ENCODE measurements around the gene PAK1.
"Not testable (repeated sequence)": the region's sequence is repeated elsewhere in the genome, so short reads cannot be mapped to it uniquely, and the experiment has no call there.

The PAK1 gene

DNA sequence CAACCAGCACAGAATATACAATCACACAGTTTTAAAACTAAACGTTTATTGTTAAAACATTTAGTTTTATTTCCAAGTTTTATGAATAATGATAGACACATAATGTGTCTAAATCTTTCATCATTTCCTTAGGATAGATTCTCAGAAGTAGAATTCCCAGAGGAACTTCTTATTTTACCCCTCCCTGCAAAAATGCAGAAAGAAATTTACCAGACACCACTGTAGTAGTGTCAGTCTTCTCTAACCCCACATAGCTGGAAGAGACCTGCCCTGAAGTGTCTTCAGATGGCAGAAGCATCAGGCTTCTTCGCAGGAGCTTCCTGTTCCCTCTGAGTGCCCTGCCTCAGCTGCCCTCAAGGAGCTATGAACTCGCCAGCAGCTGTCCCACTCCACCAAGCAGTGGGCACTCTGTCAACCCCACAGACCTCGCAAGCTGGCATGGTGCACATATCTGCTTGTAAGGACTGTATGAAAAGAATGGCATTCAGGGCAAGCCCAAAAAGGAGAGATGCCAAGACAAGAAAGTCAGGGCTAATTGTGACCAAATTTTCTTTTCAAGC lies 28.5 kb upstream of the PAK1 start:
- Mint-ChIP-seq H3K4me3 (no peak overlapping the region), H3K27ac (no peak overlapping the region), H3K27me3 (peaks cover 15 to 16% of the 10 kb centered on the region in 2 donors), H3K36me3 (no peaks in the 10 kb centered on the region), H3K9me3 (no peaks in the 10 kb centered on the region), H3K4me1 (peaks cover 10 to 22% of the 10 kb centered on the region in 2 donors)
- DNase-seq (no peak), ATAC-seq (replicated peaks) (no peak)

DNA sequence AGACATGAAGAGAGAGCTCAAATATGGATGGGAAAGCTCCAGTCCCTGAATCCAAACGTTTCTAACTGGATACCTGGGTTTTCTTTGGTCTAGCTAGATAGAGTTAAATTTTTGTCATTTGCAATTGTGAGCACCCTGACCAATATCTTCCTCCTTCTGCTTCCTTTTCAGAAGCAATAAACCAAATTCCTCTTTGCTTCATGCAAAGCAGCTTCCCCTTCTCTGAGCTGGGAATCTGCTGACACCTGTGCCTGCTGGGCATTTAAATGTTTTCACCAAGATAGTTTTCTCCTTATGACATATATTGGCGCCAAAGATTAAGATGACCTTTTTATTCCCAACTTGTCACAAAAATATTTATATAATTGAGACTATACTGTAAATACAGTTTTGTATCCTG lies 27.9 kb upstream of the PAK1 start:
- ATAC-seq (replicated peaks): no peak
- Mint-ChIP-seq H3K4me3 (no peak overlapping the region), H3K27me3 (peaks cover 15 to 16% of the 10 kb centered on the region in 2 donors), H3K4me1 (peaks cover 14 to 27% of the 10 kb centered on the region in 2 donors), H3K36me3 (no peaks in the 10 kb centered on the region), H3K9me3 (no peaks in the 10 kb centered on the region), H3K27ac (no peak overlapping the region)
- DNase-seq: no peak

DNA sequence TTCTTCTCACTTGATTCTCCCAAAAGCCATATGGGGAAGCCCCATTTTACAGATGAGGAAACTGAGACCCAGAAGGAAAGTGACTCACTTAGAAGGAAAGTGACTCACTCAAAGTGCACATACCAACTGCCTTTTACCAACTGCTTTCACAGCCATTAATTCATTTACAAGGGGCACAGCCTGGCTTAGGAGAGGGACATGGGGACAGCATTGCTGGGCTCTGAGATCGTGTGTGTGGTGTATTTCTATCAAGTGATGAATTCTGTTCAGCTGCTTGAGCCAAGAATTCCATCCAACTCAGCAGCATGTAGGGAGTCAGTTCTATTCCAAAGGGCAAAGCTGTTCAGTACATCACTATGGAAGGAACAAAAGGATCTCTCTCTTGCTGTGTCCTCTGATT lies 23.5 kb upstream of the PAK1 start:
- H3K4me1 Mint-ChIP-seq: peaks cover 12 to 22% of the 10 kb centered on the region in 2 donors
- no peak overlapping the region for H3K27ac Mint-ChIP-seq
- H3K27me3 Mint-ChIP-seq: peaks cover 14 to 15% of the 10 kb centered on the region in 2 donors
- no peaks in the 10 kb centered on the region for H3K36me3 Mint-ChIP-seq
- ATAC-seq (replicated peaks) (no peak), DNase-seq (no peak)
- peaks cover 0 to 2% of the 10 kb centered on the region in 2 donors for H3K9me3 Mint-ChIP-seq
- no peak overlapping the region for H3K4me3 Mint-ChIP-seq

DNA sequence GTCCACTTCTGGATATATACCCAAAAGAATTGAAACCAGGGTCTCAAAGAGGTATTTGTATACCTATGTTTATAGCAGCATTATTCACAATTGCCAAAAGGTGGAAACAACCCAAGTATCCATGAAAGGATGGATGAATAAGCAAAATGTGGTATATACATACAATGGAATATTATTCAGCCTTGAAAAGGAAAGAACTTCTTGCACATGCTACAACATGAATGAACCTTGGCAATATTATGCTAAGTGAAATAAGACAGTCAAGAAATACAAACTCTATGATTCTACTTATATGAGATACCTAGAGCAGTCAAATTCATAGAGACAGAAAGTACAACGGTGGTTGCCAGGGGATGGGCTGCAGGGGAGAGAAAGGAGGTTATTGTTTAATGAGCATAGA lies 21.6 kb upstream of the PAK1 start:
- no peak for ATAC-seq (replicated peaks)
- DNase-seq: no peak
- Mint-ChIP-seq H3K9me3 (peaks cover 0 to 2% of the 10 kb centered on the region in 2 donors), H3K4me3 (no peak overlapping the region), H3K4me1 (peaks cover 6 to 8% of the 10 kb centered on the region in 2 donors), H3K36me3 (no peaks in the 10 kb centered on the region), H3K27me3 (peaks cover 9 to 18% of the 10 kb centered on the region in 2 donors), H3K27ac (no peak overlapping the region)

DNA sequence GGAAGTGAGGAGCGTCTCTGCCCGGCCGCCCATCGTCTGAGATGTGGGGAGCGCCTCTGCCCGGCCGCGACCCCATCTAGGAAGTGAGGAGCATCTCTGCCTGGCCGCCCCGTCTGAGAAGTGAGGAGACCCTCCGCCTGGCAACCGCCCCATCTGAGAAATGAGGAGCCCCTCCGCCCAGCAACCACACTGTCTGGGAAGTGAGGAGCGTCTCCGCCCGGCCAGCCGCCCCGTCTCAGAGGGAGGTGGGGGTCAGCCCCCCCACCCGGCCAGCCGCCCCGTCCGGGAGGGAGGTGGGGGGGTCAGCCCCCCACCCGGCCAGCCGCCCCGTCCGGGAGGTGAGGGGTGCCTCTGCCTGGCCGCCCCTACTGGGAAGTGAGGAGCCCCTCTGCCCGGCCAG lies 16.1 kb upstream of the PAK1 start:
- not testable (repeated sequence) for H3K36me3 Mint-ChIP-seq; DNase-seq; H3K4me3 Mint-ChIP-seq; H3K4me1 Mint-ChIP-seq; H3K9me3 Mint-ChIP-seq; ATAC-seq (replicated peaks); H3K27ac Mint-ChIP-seq; H3K27me3 Mint-ChIP-seq

DNA sequence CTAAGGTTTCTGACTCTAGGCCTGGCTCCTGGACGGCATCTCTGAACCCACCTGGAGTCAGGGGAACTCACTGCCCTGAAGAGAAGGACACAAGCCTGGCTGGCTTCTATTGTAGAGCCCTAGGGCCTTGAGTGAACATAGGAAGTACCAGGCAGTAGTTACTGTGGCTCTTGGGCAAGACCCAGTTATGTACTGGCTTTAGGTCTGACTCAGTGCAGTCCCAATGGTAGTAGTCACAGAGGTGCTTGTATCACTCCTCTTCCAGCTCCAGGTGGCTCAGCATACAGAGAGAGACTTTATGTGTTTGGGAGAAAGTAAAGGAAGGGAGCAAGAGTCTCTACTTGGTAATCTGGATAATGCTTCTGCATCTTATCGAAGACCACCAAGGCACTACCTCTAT lies 13.9 kb upstream of the PAK1 start:
- peaks cover 6% of the 10 kb centered on the region in 2 donors for H3K27me3 Mint-ChIP-seq

DNA sequence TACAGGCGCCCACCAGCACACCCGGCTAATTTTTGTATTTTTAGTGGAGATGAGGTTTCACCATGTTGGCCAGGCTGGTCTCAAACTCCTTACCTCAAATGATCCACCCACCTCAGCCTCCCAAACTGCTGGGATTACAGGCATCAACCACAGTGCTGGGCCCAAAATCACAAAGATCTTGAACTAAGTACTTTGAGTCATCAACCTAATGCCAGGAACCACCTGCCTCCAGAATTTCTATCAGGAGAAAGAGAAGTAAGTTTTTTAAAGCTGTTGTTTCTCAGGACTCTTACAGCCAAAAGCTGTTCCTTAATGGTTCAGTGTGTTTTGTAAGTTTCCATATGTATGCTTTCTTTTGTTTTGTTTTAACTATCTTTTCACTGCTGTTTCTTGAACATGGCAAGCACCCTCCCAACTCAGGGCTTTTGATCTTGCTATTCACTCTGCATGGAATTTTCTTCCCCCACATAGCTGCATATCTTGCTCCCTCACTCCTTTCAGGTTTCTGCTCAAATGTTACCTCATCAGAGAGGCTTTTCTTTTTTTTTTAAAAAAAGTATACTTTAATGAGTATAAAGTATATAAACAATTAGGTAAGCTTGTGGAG lies 6.0 kb upstream of the PAK1 start:
- Mint-ChIP-seq H3K27ac (no peak overlapping the region), H3K9me3 (no peaks in the 10 kb centered on the region), H3K4me3 (no peak overlapping the region), H3K27me3 (peaks cover 4 to 6% of the 10 kb centered on the region in 2 donors), H3K4me1 (no peaks in the 10 kb centered on the region), H3K36me3 (no peaks in the 10 kb centered on the region)
- DNase-seq: no peak
- no peak for ATAC-seq (replicated peaks)

More for the DNA sequence above, 13.9 kb upstream of the PAK1 start:
- ATAC-seq (replicated peaks): no peak
- Mint-ChIP-seq H3K36me3 (no peaks in the 10 kb centered on the region), H3K4me1 (no peaks in the 10 kb centered on the region), H3K4me3 (no peak overlapping the region), H3K27ac (no peak overlapping the region), H3K9me3 (no peaks in the 10 kb centered on the region)
- no peak for DNase-seq

DNA sequence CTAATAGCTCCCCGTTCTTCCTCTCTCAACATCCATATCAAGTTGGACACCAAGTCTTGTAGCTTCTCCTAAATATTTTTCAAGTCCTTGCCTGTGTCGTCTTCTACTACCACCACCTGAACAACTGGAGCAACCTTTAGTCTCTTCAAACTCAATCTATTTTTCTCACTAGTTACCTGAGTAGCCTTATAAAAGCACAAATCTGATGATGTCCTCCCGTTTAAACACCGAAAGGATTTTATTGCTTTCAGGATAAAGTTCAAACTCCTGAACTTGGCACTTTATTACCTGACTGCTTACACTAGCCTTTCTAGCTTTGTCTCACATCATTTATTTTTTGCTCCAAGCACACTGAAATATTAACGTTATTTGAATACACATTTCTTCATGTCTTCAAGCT lies 1.3 kb upstream of the PAK1 start:
- peaks cover 5 to 17% of the 10 kb centered on the region in 2 donors for H3K4me1 Mint-ChIP-seq
- H3K36me3 Mint-ChIP-seq: no peaks in the 10 kb centered on the region
- H3K9me3 Mint-ChIP-seq: no peaks in the 10 kb centered on the region
- peak overlapping the region in 1 of 2 donors; percentile 3 for H3K4me3 Mint-ChIP-seq
- DNase-seq (no peak), ATAC-seq (replicated peaks) (no peak)
- H3K27ac Mint-ChIP-seq: no peak overlapping the region
- peaks cover 0 to 8% of the 10 kb centered on the region in 2 donors for H3K27me3 Mint-ChIP-seq

DNA sequence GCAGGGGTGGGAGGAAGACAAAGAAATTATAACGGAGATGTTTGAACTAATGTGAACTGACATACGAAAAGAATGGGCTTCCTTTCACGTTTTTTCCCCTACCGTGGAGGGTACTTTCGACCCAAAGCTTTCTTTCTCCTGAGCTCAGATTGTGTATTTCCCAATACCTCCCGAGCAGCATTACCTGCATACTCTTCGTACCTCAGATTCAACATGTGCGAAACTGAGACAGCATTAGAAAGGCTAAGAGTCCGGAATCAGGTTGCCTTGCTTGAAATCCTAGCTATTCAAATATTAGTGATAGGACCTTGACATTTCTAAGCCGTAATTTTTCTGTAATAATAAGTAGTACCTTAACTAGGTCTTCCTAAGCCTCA lies 778 bp upstream of the PAK1 start:
- Mint-ChIP-seq H3K27ac (peak overlapping the region; percentile 93), H3K9me3 (no peaks in the 10 kb centered on the region), H3K36me3 (no peaks in the 10 kb centered on the region), H3K4me3 (peak overlapping the region; percentile 81 to 86), H3K4me1 (peaks cover 6 to 17% of the 10 kb centered on the region in 2 donors), H3K27me3 (peaks cover 0 to 8% of the 10 kb centered on the region in 2 donors)
- no peak for ATAC-seq (replicated peaks)
- DNase-seq: no peak

DNA sequence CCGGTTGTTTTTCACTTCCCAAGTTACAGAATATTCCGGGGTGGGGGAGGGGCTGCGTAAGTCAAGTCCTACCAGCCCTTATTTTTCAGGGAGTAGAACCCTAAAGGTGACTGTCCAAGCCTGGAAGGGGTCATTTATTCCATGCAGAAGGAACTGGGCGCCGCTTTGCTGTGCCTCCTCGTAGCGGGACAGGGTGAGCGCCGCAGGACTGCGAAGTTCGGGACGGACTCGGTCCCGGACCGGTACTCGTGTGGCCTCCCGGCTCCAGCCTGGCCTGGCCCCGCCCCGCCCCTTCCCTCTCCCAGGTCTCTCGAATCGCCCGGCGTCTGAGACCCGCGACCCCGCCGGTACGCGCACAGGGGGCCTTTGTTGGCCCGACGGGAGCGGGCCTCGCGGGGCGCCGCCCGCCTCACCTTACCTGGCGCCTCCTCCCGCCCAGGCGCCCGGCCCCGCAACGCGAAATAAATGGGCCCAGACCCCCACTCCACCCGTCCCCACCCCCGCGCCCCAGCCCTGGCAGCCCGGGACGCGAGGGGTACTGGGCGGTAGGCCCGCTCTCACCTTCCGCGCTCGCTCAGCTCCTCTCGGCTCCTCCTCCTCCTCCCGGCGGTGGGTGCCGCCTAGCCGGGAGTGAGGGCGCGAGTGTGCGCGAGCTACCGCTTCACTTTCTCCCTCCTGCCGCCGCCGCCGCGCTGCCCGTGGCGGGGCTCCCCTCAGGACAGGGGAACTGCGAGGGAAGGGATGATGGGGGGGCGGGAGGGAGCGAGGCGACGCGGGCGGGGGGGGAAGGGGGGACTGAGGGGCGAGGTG lies 698 bp downstream of the PAK1 start:
- DNase-seq (peak; percentile 38), ATAC-seq (replicated peaks) (peak; percentile 74 to 76)
- H3K9me3 Mint-ChIP-seq: no peaks in the 10 kb centered on the region
- peaks cover 6 to 17% of the 10 kb centered on the region in 2 donors for H3K4me1 Mint-ChIP-seq
- H3K27me3 Mint-ChIP-seq: peaks cover 0 to 8% of the 10 kb centered on the region in 2 donors
- H3K4me3 Mint-ChIP-seq: peak overlapping the region; percentile 86 to 88
- H3K27ac Mint-ChIP-seq: peak overlapping the region; percentile 88
- H3K36me3 Mint-ChIP-seq: no peaks in the 10 kb centered on the region

DNA sequence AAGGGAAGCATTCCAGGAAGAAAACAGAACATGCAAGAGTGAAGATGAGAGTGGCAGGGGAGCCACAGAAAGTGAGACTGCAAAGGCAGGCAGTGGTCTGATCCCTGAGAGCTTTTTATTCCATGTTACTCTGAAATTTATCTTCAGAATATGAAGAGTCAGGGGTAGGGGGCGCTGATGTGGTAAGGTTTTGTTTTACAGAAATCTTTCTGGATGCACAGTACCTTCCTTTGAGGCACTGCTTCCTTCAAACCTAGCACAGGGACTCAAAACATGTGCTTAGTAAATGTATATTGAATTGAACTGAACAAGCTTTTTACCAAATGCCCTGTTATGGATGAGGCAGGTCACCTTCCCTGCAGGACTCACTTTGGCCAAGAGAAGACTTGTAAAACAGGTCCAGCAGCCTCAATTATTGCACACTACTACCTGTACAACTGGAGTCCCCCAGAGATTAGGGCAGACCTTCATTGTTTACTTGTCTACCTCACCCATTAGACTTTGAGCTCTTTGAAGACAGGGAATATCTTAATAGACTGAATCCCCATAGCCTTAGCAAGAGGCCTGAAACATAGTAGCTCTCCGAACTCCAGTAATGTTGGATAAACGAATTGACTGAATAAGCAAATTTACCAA lies 2.2 kb downstream of the PAK1 start:
- Mint-ChIP-seq H3K4me1 (peaks cover 6 to 17% of the 10 kb centered on the region in 2 donors), H3K27me3 (peaks cover 0 to 8% of the 10 kb centered on the region in 2 donors), H3K36me3 (no peaks in the 10 kb centered on the region), H3K27ac (no peak overlapping the region), H3K4me3 (no peak overlapping the region), H3K9me3 (no peaks in the 10 kb centered on the region)
- ATAC-seq (replicated peaks) (no peak), DNase-seq (no peak)

DNA sequence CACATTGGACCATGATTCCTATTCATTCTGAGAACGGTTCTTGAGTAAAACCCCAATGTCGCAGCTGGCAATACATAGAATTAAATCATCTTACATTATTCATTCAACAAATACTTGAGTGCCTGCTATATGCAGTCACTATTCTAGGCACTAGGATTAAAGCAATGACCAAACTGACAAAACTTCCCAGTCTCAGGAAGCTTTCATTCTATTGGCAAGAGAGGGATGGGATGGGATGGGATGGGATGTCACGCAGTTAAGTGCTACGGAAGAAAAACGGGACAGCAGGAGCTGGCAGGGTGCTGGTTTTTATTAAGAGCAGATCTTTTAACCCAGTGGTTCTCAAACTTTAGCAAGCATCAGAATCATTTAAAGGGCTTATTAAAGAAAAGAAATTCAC lies 2.9 kb downstream of the PAK1 start:
- Mint-ChIP-seq H3K27me3 (peaks cover 0 to 8% of the 10 kb centered on the region in 2 donors), H3K4me3 (no peak overlapping the region), H3K27ac (no peak overlapping the region), H3K9me3 (no peaks in the 10 kb centered on the region), H3K36me3 (no peaks in the 10 kb centered on the region), H3K4me1 (peaks cover 6 to 17% of the 10 kb centered on the region in 2 donors)
- no peak for ATAC-seq (replicated peaks)
- no peak for DNase-seq

DNA sequence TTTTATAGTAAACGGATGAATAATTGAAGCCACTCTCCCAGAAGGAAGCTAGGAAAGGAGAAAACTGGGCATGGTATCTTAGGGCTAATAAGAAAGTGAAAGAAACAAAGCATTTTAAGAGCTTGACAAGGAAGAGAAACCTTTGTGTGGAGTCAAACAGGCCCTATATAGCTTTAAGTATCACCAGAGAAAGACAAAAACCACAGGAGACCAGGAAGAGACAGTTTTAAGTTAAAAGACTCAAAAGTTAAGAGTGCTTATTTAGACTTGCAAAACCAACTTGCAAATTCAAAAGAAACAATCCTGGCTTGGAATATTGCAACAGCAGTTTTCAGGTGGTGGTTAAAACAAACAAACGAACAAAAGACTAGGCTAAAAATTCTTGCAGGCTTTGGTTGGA lies 3.4 kb downstream of the PAK1 start:
- Mint-ChIP-seq H3K4me1 (peaks cover 6 to 17% of the 10 kb centered on the region in 2 donors), H3K27ac (no peak overlapping the region), H3K27me3 (peaks cover 0 to 8% of the 10 kb centered on the region in 2 donors), H3K9me3 (no peaks in the 10 kb centered on the region), H3K36me3 (no peaks in the 10 kb centered on the region), H3K4me3 (no peak overlapping the region)
- DNase-seq: no peak
- ATAC-seq (replicated peaks): no peak

DNA sequence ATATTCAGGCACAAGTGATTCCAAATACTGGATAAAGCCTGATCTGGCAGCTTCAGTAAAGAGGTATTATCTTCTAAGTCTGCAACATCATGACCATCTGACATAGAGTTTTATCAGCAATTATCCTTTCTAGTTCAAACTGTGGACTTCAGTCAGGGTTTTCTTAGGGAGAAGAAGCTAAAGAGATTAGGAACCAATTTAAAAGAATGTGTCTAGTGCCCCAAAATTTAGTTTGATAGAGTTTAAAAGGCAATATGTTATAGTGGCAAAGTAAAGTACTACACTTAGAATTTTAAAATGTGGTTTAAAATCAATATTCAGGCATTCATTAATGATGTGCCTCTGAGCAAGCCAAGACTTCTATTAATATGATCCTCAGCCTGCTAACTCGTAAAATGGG lies 5.4 kb downstream of the PAK1 start:
- Mint-ChIP-seq H3K4me3 (no peak overlapping the region), H3K27me3 (peaks cover 0 to 8% of the 10 kb centered on the region in 2 donors)
- no peak for DNase-seq

More for the DNA sequence above, 5.4 kb downstream of the PAK1 start:
- Mint-ChIP-seq H3K9me3 (no peaks in the 10 kb centered on the region), H3K4me1 (peaks cover 5 to 11% of the 10 kb centered on the region in 2 donors), H3K27ac (no peak overlapping the region), H3K36me3 (no peaks in the 10 kb centered on the region)
- ATAC-seq (replicated peaks): no peak

All from stimulated activated naive B cell treated with anti-CD40 and anti-IgM and Interleukin-4, amounts not matched to agents 10 μg/mL and 1 μg/mL and 100 μg/mL, for 72 hours (primary cell).